GM21528 (cell line): ENCODE results near the gene DNASE1L2.

Experiments used
- ATAC-seq: cut with Tn5 transposase; IDR thresholded peaks from one replicate; pipeline ENCODE4 v1.9.1; 2021; ENCODE audit warnings: mild to moderate bottlenecking, moderate library complexity; ENCODE audit not compliant: unreplicated experiment, low FRiP score

DNASE1L2 gene

GRCh38 chr16:2223221-2223941 lies 12.9 kb upstream of the DNASE1L2 start, which contains the start of gene E4F1:
TSS of gene E4F1 (plus strand) at chr16:2223591. CDS start at chr16:2223614, 23 bp downstream.
- ATAC-seq, result peak; percentile 91

GRCh38 chr16:2223942-2224486 lies 12.2 kb upstream of the DNASE1L2 start:
- ATAC-seq, result peak; percentile 23

DNA sequence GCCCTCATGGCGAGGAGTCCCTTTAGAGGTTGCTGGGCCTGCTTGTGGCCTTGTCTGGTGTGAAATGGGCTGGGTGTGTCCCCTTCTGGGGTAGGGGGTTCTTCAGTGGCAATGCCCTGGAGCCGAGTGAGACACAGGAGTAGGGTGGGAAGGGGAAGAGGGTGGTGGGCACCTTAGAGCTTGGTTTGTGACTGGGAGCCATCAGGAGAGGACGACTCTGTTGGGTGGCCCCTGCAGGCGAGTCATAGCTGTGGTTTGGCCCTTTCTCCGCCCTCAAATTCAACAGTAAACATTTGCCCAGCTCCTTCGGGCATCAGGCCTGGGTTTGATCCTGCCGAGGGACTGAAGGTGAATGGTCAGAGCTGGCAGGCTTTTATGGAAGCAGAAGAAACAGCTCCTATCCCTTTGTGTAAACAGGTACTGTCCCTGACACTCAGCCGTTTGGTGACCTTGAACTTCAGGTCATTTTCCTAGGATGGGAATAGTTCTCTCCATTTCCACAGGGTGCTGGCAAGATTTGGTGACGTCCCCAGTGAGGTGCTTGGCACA lies 9.9 kb upstream of the DNASE1L2 start:
- no peak for ATAC-seq

DNA sequence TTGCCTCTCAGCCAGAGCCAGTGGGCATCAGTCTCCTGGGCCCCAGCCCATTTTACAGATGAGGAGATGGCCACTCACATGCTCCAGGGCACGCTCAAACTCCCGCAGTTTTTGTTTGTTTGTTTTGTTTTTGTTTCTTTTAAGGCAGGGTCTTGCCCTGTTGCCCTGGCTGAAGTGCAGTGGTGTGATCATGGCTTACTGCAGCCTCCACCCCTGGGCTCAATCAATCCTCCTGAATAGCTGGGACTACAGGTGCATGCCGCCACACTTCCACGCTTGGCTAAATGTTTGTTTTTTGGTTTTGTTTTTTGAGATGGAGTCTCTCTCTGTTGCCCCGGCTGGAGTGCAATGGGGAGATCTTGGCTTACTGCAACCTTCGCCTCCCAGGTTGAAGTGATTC lies 9.3 kb upstream of the DNASE1L2 start:
- ATAC-seq, result no peak

GRCh38 chr16:2228161-2228824 lies 8.0 kb upstream of the DNASE1L2 start:
- ATAC-seq, result no peak

GRCh38 chr16:2229091-2229490 lies 7.2 kb upstream of the DNASE1L2 start:
- no peak for ATAC-seq

DNA sequence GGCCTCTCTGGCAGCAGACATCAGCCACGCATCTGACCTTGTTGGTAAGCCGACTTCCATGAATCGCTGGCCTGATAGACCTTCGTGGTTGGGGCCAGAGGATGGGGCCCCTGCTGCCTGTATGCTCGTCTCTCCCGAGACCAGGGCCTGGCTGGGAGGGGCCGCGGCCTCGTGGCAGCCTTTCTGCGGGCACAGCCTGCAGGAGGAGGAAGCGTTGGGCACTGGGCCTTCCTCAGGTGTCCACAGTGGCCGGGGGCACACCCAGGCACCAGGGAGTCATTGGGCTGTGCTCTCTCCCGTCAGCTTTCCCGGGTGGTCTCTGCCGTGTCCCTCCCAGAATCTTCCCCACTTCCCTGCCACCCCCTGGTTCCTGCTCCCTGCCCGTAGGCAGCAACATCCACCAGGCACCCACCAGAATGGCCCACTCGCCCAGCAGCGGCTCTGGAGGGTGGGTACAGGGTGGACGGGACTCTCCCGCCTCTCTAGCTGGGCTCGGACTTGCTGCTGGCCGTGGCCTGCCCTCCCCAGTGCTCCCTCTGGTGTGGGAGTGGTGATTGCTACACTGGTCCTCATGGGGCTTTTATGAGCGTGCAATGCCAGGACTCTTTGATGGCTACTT lies 6.5 kb upstream of the DNASE1L2 start:
- ATAC-seq, result no peak

DNA sequence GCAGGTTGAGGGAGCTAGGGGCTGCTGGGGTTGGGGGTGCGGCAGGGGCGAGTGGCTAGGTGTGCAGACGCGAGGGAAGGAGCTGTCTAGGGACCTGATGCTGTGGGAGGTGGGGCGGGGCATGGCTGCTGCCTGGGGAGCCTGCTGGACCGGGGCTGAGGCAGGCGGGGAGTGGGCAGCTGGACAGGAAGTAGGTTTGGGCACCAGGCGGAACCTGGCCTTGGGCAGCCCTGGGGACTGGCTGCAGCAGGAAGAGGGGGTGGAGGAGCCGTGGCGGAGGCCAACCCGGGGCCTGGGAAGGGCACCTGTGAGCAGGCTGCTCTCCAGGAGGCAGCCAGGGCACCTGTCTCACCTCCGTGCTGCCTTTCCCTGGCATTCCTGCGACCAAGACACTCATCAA lies 5.9 kb upstream of the DNASE1L2 start:
- ATAC-seq, result no peak

DNA sequence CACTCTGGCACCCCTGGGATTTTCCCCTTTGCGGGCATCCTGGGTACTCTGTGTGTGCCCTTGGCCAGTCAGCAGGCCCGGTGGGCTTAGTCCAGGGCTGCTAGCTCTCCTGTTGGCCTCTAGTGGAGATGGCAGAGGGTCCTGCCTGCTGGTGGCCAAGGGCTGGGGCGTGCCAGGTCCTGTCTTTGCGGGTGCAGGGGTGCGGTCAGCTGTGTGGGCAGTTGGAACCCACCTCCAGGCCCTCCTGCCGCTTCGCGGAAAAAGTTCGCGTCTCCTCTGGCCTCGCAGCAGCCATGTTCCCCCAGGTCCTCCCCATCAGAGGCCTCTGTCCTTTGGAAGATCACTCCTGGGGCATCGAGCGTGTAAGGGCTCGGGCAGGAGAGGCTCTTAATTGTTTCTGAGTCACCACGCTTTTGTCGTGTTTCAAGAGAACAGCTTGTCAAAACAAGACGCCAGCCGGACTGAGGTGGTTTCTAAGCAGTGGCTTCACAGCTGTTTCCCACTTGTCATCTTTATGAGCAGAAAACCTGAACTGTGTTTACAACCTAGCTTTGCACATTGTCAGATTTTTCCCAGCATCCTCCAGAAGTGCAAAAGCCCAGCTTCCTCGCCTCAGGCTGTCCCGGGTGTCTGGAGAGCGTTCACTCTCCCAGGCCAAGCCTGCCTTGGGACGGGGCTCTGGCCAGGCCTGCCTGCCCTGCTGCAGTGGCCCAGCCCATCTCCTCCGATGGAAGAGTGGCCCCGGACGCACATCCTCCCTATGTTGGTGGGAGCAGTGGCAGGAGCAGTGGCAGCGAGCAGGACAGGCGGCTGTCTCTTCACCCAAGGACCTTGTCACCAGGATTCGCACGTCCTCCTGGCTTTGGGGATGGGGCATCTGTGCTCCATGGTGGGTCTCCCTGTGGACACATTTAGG lies 5.0 kb upstream of the DNASE1L2 start:
- no peak for ATAC-seq

GRCh38 chr16:2232094-2232990 lies 3.9 kb upstream of the DNASE1L2 start:
- ATAC-seq, result no peak

DNA sequence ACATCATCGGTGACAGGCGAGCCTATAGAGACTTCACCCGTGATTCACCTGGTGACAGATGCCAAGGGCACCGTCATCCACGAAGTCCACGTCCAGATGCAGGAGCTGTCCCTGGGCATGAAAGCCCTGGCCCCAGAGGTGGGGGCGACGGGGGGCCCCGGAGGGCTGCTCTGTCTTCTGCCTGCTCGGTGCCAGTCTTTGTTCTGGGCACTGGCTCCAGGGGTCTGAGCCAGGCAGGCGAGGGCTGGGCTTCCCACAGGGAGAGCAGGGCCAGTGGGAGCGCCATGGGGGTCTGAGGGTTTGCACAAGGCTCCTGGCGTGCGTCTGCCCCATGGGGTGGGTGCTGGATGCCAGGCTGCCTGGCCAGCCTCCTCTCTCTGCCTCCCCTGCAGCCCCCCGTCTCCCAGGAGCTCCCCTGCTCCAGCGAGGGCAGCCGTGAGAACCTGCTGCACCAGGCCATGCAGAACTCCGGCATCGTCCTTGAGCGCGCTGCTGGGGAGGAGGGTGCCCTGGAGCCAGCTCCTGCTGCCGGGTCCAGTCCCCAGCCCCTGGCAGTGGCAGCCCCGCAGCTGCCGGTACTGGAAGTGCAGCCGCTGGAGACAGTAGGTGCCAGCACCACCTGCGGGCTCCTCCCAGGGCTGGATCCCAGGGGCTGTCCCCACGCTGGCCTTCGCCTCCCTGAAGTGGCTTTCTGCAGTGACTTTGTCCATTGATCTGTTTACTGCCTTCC lies 3.0 kb upstream of the DNASE1L2 start:
- ATAC-seq, result no peak

DNA sequence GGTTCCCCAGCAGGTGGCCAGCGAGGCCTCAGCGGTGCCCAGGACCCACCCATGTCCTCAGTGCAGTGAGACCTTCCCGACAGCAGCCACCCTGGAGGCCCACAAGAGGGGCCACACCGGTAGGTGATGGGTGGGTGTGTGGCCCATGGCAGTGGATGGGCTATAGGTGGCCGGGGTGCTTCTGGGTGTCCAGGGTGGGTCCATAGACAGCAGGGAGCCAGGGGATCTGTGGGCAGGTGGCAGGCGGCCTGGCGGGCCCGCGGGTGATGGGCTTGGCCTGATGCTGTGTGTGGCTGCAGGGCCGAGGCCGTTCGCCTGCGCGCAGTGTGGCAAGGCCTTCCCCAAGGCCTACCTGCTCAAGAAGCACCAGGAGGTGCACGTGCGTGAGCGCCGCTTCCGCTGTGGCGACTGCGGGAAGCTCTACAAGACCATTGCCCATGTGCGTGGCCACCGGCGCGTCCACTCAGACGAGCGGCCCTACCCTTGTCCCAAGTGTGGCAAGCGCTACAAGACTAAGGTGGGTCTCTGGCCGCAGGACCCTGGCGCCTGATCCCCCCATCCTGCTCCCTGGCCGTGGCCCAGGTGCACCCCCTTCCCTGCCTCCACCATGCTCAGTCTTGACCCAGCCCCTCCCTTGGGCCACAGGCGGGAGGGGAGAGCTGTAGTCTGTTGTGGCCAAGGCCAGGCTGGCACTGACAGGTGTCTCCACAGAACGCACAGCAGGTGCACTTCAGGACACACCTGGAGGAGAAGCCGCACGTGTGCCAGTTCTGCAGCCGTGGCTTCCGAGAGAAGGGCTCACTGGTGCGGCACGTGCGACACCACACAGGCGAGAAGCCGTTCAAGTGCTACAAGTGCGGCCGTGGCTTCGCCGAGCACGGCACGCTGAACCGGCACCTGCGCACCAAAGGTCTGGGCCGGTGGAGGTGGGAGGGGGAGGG lies 2.1 kb upstream of the DNASE1L2 start:
- ATAC-seq, result no peak

DNA sequence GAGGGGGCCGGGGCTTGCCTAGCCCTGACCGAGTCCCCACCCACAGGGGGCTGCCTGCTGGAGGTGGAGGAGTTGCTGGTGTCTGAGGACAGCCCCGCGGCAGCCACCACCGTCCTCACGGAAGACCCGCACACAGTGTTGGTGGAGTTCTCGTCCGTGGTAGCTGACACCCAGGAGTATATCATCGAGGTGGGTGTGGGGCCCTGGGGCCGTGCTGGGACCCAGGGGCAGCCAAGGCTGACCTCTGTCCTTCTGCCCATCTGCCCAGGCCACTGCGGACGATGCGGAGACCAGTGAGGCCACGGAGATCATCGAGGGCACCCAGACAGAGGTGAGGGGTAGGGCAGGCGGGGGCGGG lies 1.5 kb upstream of the DNASE1L2 start:
- no peak for ATAC-seq

DNA sequence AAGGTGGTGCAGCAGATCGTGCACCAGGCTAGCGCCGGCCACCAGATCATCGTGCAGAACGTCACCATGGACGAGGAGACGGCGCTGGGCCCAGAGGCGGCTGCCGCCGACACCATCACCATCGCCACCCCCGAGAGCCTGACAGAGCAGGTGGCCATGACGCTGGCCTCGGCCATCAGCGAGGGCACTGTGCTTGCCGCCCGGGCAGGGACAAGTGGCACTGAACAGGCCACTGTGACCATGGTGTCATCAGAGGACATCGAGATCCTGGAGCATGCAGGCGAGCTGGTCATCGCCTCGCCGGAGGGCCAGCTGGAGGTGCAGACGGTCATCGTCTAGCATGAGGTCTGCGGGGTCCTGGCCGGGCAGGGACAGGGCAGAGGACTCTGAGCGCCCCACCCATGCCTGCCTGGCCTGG lies 1.0 kb upstream of the DNASE1L2 start:
- no peak for ATAC-seq

DNA sequence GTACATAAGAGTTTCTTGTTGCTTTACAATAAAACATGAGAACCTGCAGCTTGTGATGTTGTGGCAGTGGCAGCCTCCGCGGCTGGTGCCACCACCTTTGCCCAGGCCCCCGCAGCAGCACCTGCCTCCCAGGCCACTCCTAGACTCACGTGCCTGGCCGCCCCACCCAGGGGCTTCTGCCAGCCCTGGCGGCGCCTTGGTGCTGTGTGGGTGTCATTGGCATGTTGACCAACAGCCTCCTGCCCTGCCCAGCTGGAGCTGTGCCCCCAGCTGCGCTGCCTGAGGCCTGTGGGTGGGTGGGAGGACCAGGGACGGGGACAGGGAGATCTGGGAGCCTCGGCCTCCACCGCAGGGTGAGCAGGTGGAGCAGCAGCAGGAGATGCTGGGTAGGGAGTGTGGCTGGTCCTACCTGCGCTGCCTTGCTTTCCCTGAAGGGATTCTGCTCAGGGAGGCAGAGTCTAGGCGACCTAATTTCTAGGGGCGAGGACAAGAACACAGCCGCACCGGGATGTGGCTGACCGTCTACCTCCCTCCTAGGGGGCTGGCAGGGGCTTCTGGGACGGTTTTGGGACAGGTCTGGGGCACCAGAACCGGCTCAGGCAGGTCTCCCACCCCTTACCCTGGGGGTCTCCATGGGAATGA lies 428 bp upstream of the DNASE1L2 start:
- no peak for ATAC-seq

GRCh38 chr16:2237102-2237482 lies 848 bp downstream of the DNASE1L2 start:
- ATAC-seq, result no peak
